PFSK-1 (cell line): ENCODE data around the gene ALDH8A1.

Experiments used
- FOXP2 ChIP-seq: optimal IDR thresholded peaks from 2 replicates; pipeline ENCODE3; 2011; ENCODE audit warnings: borderline replicate concordance, control low read depth, inconsistent platforms; ENCODE audit not compliant: insufficient read depth; ENCODE audit errors: extremely low read length, extremely low read depth
- POLR2AphosphoS5 ChIP-seq: IDR thresholded peaks from 2 replicates; pipeline ENCODE4 v1.6.1; 2012; ENCODE audit warnings: low read depth, mild to moderate bottlenecking, control low read depth, low read length, moderate library complexity
- REST ChIP-seq, 2 experiments: IDR thresholded peaks; 2 replicates each; pipeline versions ENCODE4 v1.6.1 to v1.8.0; 2011 to 2012; ENCODE audit warnings: low read depth in 2 of 2, low read length in 2 of 2, control low read depth in 1 of 2, inconsistent platforms in 1 of 2, mild to moderate bottlenecking in 1 of 2, moderate library complexity in 1 of 2; ENCODE audit not compliant: insufficient read depth in 1 of 2
- SIN3A ChIP-seq: IDR thresholded peaks from 2 replicates; pipeline ENCODE4 v1.6.1; 2012; ENCODE audit warnings: mild to moderate bottlenecking, low read length, moderate library complexity, borderline replicate concordance; ENCODE audit not compliant: insufficient read depth
- TAF1 ChIP-seq: IDR thresholded peaks from 2 replicates; pipeline ENCODE4 v1.6.1; 2012; ENCODE audit warnings: low read length, control low read depth, borderline replicate concordance; ENCODE audit not compliant: insufficient read depth

The ALDH8A1 gene

GRCh38 chr6:134962421-134962820 is 12.5 kb upstream of the ALDH8A1 start:
- TF ChIP-seq TAF1 (no peak), SIN3A (no peak), REST (IDR thresholded peaks at IDR 0.05; ENCODE audit: insufficient read depth in 1 of 2, low read depth in 2 of 2, low read length in 2 of 2) (no peak), FOXP2 (no peak), POLR2AphosphoS5 (no peak)

- TF ChIP-seq POLR2AphosphoS5 = no peak
- no peak for TF ChIP-seq SIN3A
- TF ChIP-seq TAF1 = no peak
- no peak for TF ChIP-seq REST (IDR thresholded peaks at IDR 0.05; ENCODE audit: insufficient read depth in 1 of 2, low read depth in 2 of 2, low read length in 2 of 2)
- no peak for TF ChIP-seq FOXP2
These were observed 11.5 kb upstream of the ALDH8A1 start for GRCh38 chr6:134961366-134961765.

GRCh38 chr6:134959603-134960002 is 9.7 kb upstream of the ALDH8A1 start:
- no peak for TF ChIP-seq TAF1
- no peak for TF ChIP-seq SIN3A
- no peak for TF ChIP-seq FOXP2
- no peak for TF ChIP-seq POLR2AphosphoS5
- TF ChIP-seq REST (IDR thresholded peaks at IDR 0.05; ENCODE audit: insufficient read depth in 1 of 2, low read depth in 2 of 2, low read length in 2 of 2) = no peak

GRCh38 chr6:134956676-134957075 is 6.8 kb upstream of the ALDH8A1 start:
- TF ChIP-seq REST (IDR thresholded peaks at IDR 0.05; ENCODE audit: insufficient read depth in 1 of 2, low read depth in 2 of 2, low read length in 2 of 2) (no peak), FOXP2 (no peak), SIN3A (no peak), TAF1 (no peak), POLR2AphosphoS5 (no peak)

GRCh38 chr6:134956032-134956431 is 6.1 kb upstream of the ALDH8A1 start:
- TF ChIP-seq FOXP2 (no peak), REST (IDR thresholded peaks at IDR 0.05; ENCODE audit: insufficient read depth in 1 of 2, low read depth in 2 of 2, low read length in 2 of 2) (no peak), POLR2AphosphoS5 (no peak), TAF1 (no peak), SIN3A (no peak)
